GM19438 (cell line): ENCODE measurements around the gene CD151.
A peak's percentile ranks its signal among the peaks of the same experiment; 100 is the strongest.

Source experiments
- ATAC-seq: cut with Tn5 transposase; IDR thresholded peaks from one replicate; pipeline ENCODE4 v1.9.1; 2021; ENCODE audit warnings: low read depth; ENCODE audit not compliant: unreplicated experiment

Gene CD151

GRCh38 chr11:832529-833113 lies at the start of gene CD151:
Gene CD151, plus strand, starts transcription at chr11:832952. Its CDS starts 3,118 bp downstream, at chr11:836070.
- ATAC-seq, result peak; percentile 37

DNA sequence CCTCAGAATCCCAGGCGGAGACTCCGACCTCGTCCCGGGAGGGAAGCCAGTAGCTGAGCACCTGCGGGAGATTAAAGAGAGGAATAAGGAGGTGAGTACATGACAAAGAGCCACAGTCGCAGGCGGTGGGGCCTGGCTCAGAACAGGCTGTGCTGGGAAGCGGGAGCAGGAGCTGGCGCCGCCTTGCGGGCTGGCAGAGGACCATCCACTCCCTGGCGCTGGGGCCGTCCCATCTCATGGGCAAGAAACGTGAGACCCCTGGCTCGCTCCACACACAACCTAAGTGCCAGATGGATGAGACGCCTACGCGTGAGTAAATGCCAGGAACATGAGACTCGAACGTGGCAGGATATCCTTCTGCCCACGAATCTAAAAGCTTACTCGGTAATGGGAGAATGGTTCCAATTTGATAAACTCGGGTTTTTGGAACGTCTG lies 49.2 kb upstream of the CD151 start:
- no peak for ATAC-seq

GRCh38 chr11:786235-787083 lies 46.3 kb upstream of the CD151 start:
- ATAC-seq, result no peak

- no peak for ATAC-seq
Measured at GRCh38 chr11:787084-787675, 45.6 kb upstream of the CD151 start.

GRCh38 chr11:788009-788640 lies 44.6 kb upstream of the CD151 start:
- ATAC-seq, result no peak

GRCh38 chr11:788953-789940 lies 43.5 kb upstream of the CD151 start:
- no peak for ATAC-seq

DNA sequence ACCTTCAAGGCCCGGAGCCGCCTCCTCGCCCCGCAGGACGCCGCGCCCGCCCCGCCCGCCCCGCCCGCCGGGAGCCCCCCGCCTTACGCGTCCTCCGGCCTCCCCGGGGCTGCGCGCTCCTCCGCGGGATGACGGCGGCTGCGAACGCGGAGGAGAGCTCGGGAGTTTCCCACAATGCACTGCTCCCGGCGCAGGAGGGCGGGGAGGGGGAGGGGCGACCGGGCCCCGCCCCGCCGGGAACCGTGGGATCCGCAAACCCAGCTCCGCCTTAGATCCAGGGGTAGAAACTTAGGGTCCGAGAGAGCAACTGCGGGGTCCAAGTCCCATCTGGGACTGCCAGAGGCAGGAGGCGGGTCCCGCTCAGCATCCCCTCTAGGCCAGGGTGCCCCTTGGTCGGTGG lies 42.8 kb upstream of the CD151 start, which contains the start of gene CEND1:
Gene CEND1, minus strand, starts transcription at position 148 of the 400 bp plus-strand sequence. CDS start 1,514 bp downstream, outside the sequence.
- ATAC-seq, result no peak

- no peak for ATAC-seq
Measured at GRCh38 chr11:790721-791564, 41.8 kb upstream of the CD151 start.

- no peak for ATAC-seq
Measured at GRCh38 chr11:791658-792534, 40.9 kb upstream of the CD151 start.

- no peak for ATAC-seq
Measured at GRCh38 chr11:792535-792821, 40.3 kb upstream of the CD151 start.

DNA sequence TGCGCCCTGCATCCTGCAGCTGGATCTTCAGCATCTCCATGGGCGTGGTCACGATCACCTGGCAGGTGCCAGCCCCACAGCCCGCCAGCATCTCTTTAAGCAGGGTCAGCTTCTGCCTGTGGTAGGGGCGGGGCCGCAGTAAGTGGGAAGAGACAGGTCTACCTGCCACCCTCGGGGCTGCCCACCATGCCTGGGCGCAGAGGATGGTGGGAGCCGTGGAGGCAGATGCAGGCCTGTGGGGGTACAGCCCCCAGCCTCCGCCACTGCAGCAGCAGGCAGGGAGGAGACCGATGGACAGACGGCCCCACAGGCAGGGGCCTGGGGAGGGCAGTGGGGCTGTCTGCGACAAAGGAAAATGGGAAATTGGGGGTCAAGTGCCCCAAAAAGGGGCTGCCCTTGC lies 39.9 kb upstream of the CD151 start:
- ATAC-seq, result no peak

GRCh38 chr11:793556-793955 lies 39.2 kb upstream of the CD151 start:
- ATAC-seq, result no peak

DNA sequence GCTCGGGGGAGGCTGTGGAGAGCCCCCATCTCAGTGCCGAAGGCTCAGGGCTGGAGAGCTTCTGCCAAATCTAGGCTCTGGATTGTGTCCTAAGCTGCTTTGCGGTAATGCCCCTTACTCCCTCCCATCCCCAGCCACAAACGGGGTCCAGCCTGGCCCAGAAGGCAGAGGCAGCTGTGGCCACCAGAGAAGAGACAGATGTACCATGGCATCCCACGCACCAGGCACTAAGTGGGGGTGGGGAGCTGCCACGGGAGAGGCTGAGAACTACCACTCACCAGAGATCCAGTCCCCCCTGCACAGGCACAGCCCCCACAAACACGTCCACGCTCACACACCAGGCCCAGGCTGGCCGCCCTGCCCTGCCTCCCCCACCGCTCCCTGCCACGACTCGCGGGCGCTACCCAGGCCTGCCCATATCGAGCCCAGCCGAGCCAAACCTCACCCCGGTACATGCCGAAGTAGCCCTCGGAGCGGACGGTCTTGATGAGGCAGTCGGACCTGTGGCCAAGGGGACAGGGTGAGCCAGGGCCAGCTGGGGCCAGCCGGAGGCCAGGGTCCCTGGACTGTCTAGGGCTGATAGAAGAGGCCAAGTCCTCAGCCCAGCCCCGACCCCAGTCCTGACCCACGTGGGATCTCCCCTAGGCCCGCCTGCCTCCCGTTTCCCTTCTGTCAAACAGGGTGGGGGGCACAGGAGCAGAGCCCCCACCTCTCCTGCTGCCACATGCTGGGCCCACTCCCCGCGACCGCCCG lies 38.6 kb upstream of the CD151 start:
- no peak for ATAC-seq

DNA sequence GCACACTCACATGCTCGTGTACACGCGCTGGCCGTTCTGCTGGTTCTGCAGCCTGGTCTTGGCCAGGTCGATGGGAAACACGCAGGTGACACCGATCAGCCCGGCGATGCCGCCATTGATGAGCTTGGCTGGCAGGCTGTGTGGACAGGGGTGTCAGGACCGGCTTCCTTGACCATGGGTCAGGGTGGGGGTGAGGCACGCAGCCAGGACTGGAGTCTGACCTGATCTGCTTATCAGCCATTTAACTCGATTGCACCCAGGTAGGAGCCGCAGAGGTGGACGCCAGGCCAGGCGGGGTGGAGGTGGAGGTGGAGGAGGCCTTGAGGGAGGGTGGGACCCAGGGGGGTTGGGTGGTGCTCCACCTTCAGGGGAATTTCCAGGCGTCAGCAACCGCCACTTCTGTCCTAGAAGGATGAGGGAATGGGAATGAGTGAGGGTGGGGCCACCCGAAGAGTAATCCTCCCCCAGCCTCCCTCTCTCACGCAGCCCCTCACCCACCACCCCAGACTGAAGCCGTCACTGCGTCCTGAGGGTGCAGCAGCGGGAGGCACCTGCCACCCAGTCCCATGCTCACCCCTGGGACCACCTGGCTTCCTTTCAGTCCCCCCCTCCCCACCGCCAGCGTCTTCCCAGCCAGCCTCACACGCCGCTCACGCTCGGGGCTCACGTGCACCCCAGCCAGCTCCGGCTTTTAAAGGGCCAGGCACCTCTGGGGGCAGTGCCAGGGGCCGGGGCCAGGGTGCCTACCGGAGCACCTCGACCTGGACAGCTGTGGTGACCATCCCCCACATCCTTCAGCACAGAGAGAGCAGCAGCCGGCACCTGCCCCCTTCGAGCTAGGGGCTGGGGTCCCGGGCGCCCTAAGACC lies 37.8 kb upstream of the CD151 start:
- no peak for ATAC-seq

- no peak for ATAC-seq
Measured at GRCh38 chr11:795634-796564, 36.9 kb upstream of the CD151 start.
